ENCODE measurements around the gene FER. TPM values are rescaled to one million over a fixed set of nuclear protein-coding genes. Genes with fewer than 3 reads are reported as not detected.
"Not testable (repeated sequence)": the region's sequence is repeated elsewhere in the genome, so short reads cannot be mapped to it uniquely, and the experiment has no call there.

The FER gene
- total and polyA plus RNA-seq, 8 donors = 1.4 to 15.3 (median 6.2) TPM

DNA sequence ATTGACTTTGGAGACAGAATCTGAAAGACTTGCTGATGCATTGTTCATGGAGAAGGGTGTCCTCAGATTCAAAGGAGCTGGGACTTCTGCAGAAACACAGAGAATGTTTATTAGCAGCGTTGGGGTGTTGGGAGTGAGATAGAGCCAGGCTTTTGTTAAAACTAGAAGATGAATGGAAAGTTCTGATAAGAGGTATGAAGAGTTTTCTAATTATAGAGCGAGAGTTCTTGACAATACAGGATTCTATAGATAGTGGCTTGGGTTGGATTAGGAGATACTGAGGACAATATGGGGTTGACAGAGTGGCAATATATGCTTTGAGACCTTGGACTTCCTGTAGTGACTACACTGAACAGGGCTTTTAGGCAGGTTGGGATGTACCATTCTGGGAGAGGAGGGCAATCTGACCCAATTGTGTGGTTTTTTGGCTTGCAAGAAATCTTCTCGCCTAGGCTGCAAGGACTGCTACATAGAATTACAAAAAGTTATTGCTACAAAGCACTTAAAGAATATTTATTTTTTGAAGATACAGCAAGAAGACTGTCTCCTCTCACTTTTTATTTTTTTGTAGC is 83.1 kb downstream of the FER start:
- Histone ChIP-seq H3K36me3 (no peaks in the 10 kb centered on the region), H3K27ac (no peak overlapping the region), H3K9me3 (no peaks in the 10 kb centered on the region), H3K27me3 (no peaks in the 10 kb centered on the region), H3K4me3 (no peak overlapping the region), H3K4me1 (no peaks in the 10 kb centered on the region)
- 90 to 92% methylated on average over 3 of the region's 3 CpGs for WGBS, 2 donors
- intact Hi-C loops (cut with DNase I) = no loop called here
- ATAC-seq (no peak), DNase-seq (no peak), FAIRE-seq (no peak)
- TF ChIP-seq, protein P1, sequence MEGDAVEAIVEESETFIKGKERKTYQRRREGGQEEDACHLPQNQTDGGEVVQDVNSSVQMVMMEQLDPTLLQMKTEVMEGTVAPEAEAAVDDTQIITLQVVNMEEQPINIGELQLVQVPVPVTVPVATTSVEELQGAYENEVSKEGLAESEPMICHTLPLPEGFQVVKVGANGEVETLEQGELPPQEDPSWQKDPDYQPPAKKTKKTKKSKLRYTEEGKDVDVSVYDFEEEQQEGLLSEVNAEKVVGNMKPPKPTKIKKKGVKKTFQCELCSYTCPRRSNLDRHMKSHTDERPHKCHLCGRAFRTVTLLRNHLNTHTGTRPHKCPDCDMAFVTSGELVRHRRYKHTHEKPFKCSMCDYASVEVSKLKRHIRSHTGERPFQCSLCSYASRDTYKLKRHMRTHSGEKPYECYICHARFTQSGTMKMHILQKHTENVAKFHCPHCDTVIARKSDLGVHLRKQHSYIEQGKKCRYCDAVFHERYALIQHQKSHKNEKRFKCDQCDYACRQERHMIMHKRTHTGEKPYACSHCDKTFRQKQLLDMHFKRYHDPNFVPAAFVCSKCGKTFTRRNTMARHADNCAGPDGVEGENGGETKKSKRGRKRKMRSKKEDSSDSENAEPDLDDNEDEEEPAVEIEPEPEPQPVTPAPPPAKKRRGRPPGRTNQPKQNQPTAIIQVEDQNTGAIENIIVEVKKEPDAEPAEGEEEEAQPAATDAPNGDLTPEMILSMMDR (IDR thresholded peaks at IDR 0.05) = no peak

DNA sequence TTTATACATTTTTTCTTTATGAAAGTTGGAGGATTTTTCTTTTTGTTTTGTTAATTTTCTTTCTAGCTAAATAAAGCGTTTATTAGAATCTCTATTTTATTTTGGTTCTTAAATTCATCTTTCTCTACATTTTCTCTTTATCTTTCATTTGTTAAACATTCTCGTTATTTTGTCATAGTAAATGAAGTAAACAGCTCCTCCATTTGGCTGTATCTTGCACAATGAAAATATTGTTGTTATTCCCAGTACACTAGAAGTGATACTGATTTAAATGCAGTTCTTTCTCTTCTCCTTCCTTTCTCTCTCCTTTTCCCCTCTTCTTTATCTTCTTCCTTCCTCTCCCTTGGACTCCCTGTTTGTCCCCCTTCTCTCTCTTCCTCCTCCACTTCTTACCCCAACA is 88.8 kb downstream of the FER start:
- Histone ChIP-seq H3K4me3 (no peak overlapping the region), H3K36me3 (no peaks in the 10 kb centered on the region), H3K27me3 (no peaks in the 10 kb centered on the region), H3K9me3 (no peaks in the 10 kb centered on the region), H3K27ac (no peak overlapping the region), H3K4me1 (no peaks in the 10 kb centered on the region)
- intact Hi-C loops (cut with DNase I) = no loop called here
- DNase-seq (no peak), ATAC-seq (no peak), FAIRE-seq (no peak)
- WGBS, 2 donors = 83 to 96% methylated on average over 2 of the region's 2 CpGs
- TF ChIP-seq, protein P1 (IDR thresholded peaks at IDR 0.05) = no peak

DNA sequence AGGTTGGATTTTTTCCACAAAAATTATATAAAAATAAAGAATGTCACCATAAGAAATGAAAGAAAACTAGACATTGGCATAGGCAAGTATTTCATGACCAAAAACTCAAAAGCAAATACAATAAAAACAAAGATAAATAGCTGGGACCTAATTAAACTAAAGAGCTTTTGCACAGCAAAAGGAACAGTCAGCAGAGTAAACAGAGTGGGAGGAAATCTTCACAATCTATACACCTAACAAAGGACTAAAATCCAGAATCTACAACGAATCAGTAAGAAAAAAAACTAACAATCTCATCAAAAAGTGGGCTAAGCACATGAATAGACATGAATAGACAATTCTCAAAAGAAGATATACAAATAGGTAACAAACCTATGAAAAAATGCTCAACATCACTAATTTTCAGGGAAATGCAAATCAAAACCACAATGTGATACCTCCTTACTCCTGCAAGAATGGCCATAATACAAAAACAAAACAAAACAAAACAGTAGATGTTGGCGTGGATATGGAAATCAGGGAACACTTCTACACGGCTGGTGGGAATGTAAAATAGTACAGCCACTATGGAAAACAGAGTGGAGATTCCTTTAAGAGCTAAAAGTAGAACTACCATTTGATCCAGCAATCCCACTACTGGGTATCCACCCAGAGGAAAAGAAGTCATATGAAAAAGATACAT is 94.7 kb downstream of the FER start:
- H3K9me3 ChIP-seq; H3K36me3 ChIP-seq; H3K4me1 ChIP-seq; H3K4me3 ChIP-seq; DNase-seq; H3K27me3 ChIP-seq; H3K27ac ChIP-seq; ATAC-seq; intact Hi-C loops (cut with DNase I); FAIRE-seq: not testable (repeated sequence)
- WGBS, 2 donors = 80 to 82% methylated on average over 3 of the region's 3 CpGs

DNA sequence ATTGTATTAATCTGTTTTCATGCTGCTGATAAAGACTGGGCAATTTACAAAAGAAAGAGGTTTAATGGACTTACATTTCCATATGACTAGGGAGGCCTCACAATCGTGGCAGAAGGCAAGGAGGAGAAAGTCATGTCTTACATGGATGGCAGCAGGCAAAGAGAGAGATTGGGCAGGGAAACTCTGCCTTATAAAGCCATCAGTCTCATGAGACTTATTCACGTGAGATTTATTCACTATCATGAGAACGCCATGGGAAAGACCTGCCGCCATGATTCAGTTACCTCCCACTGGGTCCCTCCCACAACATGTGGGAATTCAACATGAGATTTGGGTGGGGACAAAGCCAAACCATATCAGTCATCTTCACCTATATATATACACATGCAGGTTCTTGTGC is 103.4 kb downstream of the FER start:
- intact Hi-C loops (cut with DNase I); DNase-seq; H3K4me3 ChIP-seq; H3K27ac ChIP-seq; H3K4me1 ChIP-seq; H3K27me3 ChIP-seq; ATAC-seq; FAIRE-seq; H3K36me3 ChIP-seq; H3K9me3 ChIP-seq: not testable (repeated sequence)
- 86 to 97% methylated on average over 4 of the region's 4 CpGs for WGBS, 2 donors

DNA sequence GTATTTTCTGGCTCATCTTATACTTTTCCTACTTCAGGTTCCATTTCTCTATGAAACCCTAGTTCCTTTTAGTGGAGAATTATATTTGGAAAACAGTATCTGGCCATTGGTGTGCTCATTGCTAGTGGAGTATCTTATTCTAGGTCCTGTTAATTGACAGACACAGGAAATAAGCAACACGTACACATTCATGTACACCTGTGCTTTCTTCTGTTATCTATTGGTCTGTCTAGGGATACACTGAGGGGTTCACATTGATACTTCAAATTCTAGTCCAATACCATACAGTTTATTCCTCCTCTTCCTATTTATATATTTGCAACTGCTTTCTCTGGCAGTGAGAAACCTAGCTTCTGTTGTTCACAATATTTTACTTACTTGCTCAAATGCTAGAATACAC is 110.2 kb downstream of the FER start:
- intact Hi-C loops (cut with DNase I) = no loop called here
- ATAC-seq = no peak
- no peak for FAIRE-seq
- Histone ChIP-seq H3K27me3 (no peaks in the 10 kb centered on the region), H3K27ac (no peak overlapping the region), H3K4me3 (no peak overlapping the region), H3K36me3 (no peaks in the 10 kb centered on the region), H3K9me3 (no peaks in the 10 kb centered on the region), H3K4me1 (no peaks in the 10 kb centered on the region)
- TF ChIP-seq, protein P1 (IDR thresholded peaks at IDR 0.05) = no peak
- no peak for DNase-seq
- 84 to 88% methylated on average over 1 of the region's 1 CpG for WGBS, 2 donors

DNA sequence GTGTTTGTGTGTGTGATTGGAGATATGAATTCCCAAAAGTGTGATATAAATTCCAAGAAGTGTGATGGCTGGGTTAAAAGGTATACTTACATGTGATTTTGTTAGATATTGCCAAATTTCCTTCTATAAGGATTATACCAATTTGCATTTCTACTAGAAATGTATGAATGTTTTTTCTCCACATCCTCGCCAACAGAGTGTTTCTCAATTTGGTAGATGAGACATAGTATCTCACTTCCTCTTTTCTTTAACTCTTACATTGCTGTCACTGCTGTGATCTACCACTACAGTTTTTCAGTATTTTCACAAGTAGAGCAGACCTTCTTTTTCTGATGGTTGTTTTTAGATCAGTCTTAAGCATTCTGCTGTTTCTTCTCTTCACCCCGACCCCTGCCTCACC is 111.3 kb downstream of the FER start:
- no peaks in the 10 kb centered on the region for H3K36me3 ChIP-seq
- no peaks in the 10 kb centered on the region for H3K4me1 ChIP-seq
- DNase-seq = no peak
- no peaks in the 10 kb centered on the region for H3K9me3 ChIP-seq
- H3K4me3 ChIP-seq = no peak overlapping the region
- H3K27me3 ChIP-seq = no peaks in the 10 kb centered on the region
- WGBS, 2 donors = 76 to 86% methylated on average over 2 of the region's 2 CpGs
- FAIRE-seq = no peak
- H3K27ac ChIP-seq = no peak overlapping the region
- intact Hi-C loops (cut with DNase I) = no loop called here
- ATAC-seq = no peak
- TF ChIP-seq, protein P1 (IDR thresholded peaks at IDR 0.05) = no peak

Measured in pancreas (tissue), 10 donors.